Parathyroid adenoma (tissue), 2 donors: ENCODE data around the gene LEMD2.

ENCODE experiments used
- H2AFZ ChIP-seq: fragments of 300-600 bp; sonication (generic); one replicate; pipeline ENCODE4 v1.7.0; 2017; ENCODE audit warnings: antibody characterized with exemption, mild to moderate bottlenecking
- H3K27ac ChIP-seq: fragments of 300-600 bp; sonication (generic); one replicate; pipeline ENCODE4 v1.7.0; 2017
- H3K27me3 ChIP-seq: fragments of 300-600 bp; sonication (generic); one replicate; pipeline ENCODE4 v1.7.0; 2017; ENCODE audit warnings: low read length; ENCODE audit not compliant: control insufficient read depth, insufficient read depth
- H3K36me3 ChIP-seq: fragments of 300-600 bp; sonication (generic); one replicate; pipeline ENCODE4 v1.7.0; 2017; ENCODE audit warnings: low read length; ENCODE audit not compliant: control insufficient read depth, insufficient read depth
- H3K4me1 ChIP-seq: fragments of 300-600 bp; sonication (generic); one replicate; pipeline ENCODE4 v1.7.0; 2017; ENCODE audit warnings: control low read depth
- H3K4me2 ChIP-seq: fragments of 300-600 bp; sonication (generic); one replicate; pipeline ENCODE4 v1.7.0; 2017; ENCODE audit warnings: low read length
- H3K4me3 ChIP-seq: fragments of 300-600 bp; sonication (generic); one replicate; pipeline ENCODE4 v1.7.0; 2017; ENCODE audit warnings: low read depth, low read length
- H3K79me2 ChIP-seq: fragments of 300-600 bp; sonication (generic); one replicate; pipeline ENCODE4 v1.7.0; 2017; ENCODE audit warnings: control low read depth
- H3K9ac ChIP-seq: fragments of 300-600 bp; sonication (generic); one replicate; pipeline ENCODE4 v1.7.0; 2017; ENCODE audit warnings: mild to moderate bottlenecking
- H3K9me3 ChIP-seq: fragments of 300-600 bp; sonication (generic); one replicate; pipeline ENCODE4 v1.7.0; 2017; ENCODE audit warnings: low read length; ENCODE audit not compliant: control insufficient read depth
- CTCF ChIP-seq: fragments of 300-600 bp; sonication (generic); IDR thresholded peaks from one replicate; pipeline ENCODE4 v1.7.0; 2017; ENCODE audit warnings: antibody characterized with exemption, mild to moderate bottlenecking
- donor health status: primary hyperparathyroidism.

Gene LEMD2

GRCh38 chr6:33750244-33750991 is 38.5 kb downstream of the LEMD2 start:
- no peak overlapping the region for H3K4me2 ChIP-seq
- H3K36me3 ChIP-seq = no peaks in the 10 kb centered on the region
- H3K79me2 ChIP-seq = no peaks in the 10 kb centered on the region
- no peak overlapping the region for H3K9ac ChIP-seq
- H3K27me3 ChIP-seq = no peaks in the 10 kb centered on the region
- no peak overlapping the region for H3K27ac ChIP-seq
- no peak for TF ChIP-seq CTCF
- H3K9me3 ChIP-seq = no peaks in the 10 kb centered on the region
- H2AFZ ChIP-seq = no peak overlapping the region
- H3K4me1 ChIP-seq = no peaks in the 10 kb centered on the region
- no peak overlapping the region for H3K4me3 ChIP-seq

- no peak overlapping the region for H3K4me3 ChIP-seq
- H3K4me1 ChIP-seq = no peaks in the 10 kb centered on the region
- no peak overlapping the region for H3K4me2 ChIP-seq
- TF ChIP-seq CTCF = no peak
- no peak overlapping the region for H3K27ac ChIP-seq
- no peaks in the 10 kb centered on the region for H3K36me3 ChIP-seq
- no peaks in the 10 kb centered on the region for H3K9me3 ChIP-seq
- no peak overlapping the region for H2AFZ ChIP-seq
- H3K9ac ChIP-seq = no peak overlapping the region
- H3K79me2 ChIP-seq = no peaks in the 10 kb centered on the region
- H3K27me3 ChIP-seq = no peaks in the 10 kb centered on the region
These were observed 39.5 kb downstream of the LEMD2 start for GRCh38 chr6:33749401-33749800.

GRCh38 chr6:33748841-33749240 is 40.1 kb downstream of the LEMD2 start:
- Histone ChIP-seq H3K36me3 (no peaks in the 10 kb centered on the region), H3K27me3 (no peaks in the 10 kb centered on the region), H3K4me1 (peaks cover 3% of the 10 kb centered on the region), H3K4me3 (no peak overlapping the region), H3K4me2 (no peak overlapping the region), H3K9ac (no peak overlapping the region), H2AFZ (no peak overlapping the region), H3K27ac (no peak overlapping the region), H3K79me2 (no peaks in the 10 kb centered on the region), H3K9me3 (no peaks in the 10 kb centered on the region)
- TF ChIP-seq CTCF = no peak

- Histone ChIP-seq H3K27me3 (no peaks in the 10 kb centered on the region), H3K36me3 (no peaks in the 10 kb centered on the region), H3K27ac (no peak overlapping the region), H3K4me2 (no peak overlapping the region), H3K9ac (no peak overlapping the region), H3K4me3 (no peak overlapping the region), H3K79me2 (no peaks in the 10 kb centered on the region), H3K4me1 (peaks cover 3% of the 10 kb centered on the region), H2AFZ (no peak overlapping the region), H3K9me3 (no peaks in the 10 kb centered on the region)
- no peak for TF ChIP-seq CTCF
These were observed 41.1 kb downstream of the LEMD2 start for GRCh38 chr6:33747823-33748222.

- H2AFZ ChIP-seq = no peak within 1 kb of the TSS
- H3K4me1 ChIP-seq = peaks cover 3% of the 10 kb centered on the region
- no peak within 1 kb of the TSS for H3K9ac ChIP-seq
- H3K4me3 ChIP-seq = no peak within 1 kb of the TSS
- no peak within 1 kb of the TSS for H3K4me2 ChIP-seq
- H3K27ac ChIP-seq = no peak within 1 kb of the TSS
- no peaks in the 10 kb centered on the region for H3K27me3 ChIP-seq
- no peaks in the 10 kb centered on the region for H3K9me3 ChIP-seq
- no peaks in the 10 kb centered on the region for H3K79me2 ChIP-seq
- no peaks in the 10 kb centered on the region for H3K36me3 ChIP-seq
- TF ChIP-seq CTCF = no peak
These were observed 42.3 kb downstream of the LEMD2 start, which contains the start of gene IP6K3 for GRCh38 chr6:33746651-33747100. Gene IP6K3, minus strand, starts transcription at chr6:33746905. Its CDS starts 11,429 bp downstream, at chr6:33735476.
